A673 (cell line): ENCODE measurements around the gene C10orf105. TPM values are rescaled to one million over a fixed set of nuclear protein-coding genes. Genes with fewer than 3 reads are reported as not detected.

Source experiments
- BruUV-seq: library from RNA; stranded (reverse); fragments of 400-500 nt; replicated peaks from 2 replicates; lab custom pipeline; 2021; lab: Mats Ljungman, UMichigan
- CTCF ChIA-PET: fragments of 300-600 bp; sonication (Branson Sonifier 250); formaldehyde crosslinking; loops from one replicate; lab custom pipeline; 2022; ENCODE audit warnings: antibody characterized with exemption; lab: Charles Lee
- POLR2A ChIA-PET: fragments of 300-600 bp; sonication (Branson Sonifier 250); formaldehyde crosslinking; loops from one replicate; lab custom pipeline; 2022; ENCODE audit warnings: antibody characterized with exemption; ENCODE audit not compliant: low non-redundant PET; lab: Charles Lee
- DNase-seq: peaks from one replicate; pipeline ENCODE4 v3.0.0-alpha.2; 2015; ENCODE audit warnings: low spot score
- H3K27ac ChIP-seq: fragments of 200-600 bp; sonication (generic); 2 replicates; pipeline ENCODE4 v1.5.1; 2016; ENCODE audit warnings: mixed run types, low read depth, mild to moderate bottlenecking, mixed read lengths, antibody characterized with exemption, low read length; ENCODE audit not compliant: poor library complexity, severe bottlenecking
- H3K27me3 ChIP-seq: fragments of 200-600 bp; sonication (generic); replicated peaks from 2 replicates; pipeline ENCODE4 v1.6.1; 2017; ENCODE audit warnings: mixed run types, low read depth, mild to moderate bottlenecking, mixed read lengths, antibody characterized with exemption, low read length; ENCODE audit not compliant: insufficient read depth, poor library complexity
- H3K36me3 ChIP-seq: fragments of 200-600 bp; sonication (generic); 2 replicates; pipeline ENCODE4 v1.6.1; 2016; ENCODE audit warnings: mixed run types, mild to moderate bottlenecking, mixed read lengths, antibody characterized with exemption, low read length; ENCODE audit not compliant: insufficient read depth, poor library complexity, severe bottlenecking
- H3K4me1 ChIP-seq: fragments of 200-600 bp; sonication (generic); 2 replicates; pipeline ENCODE4 v1.6.1; 2017; ENCODE audit warnings: mixed run types, mild to moderate bottlenecking, mixed read lengths, antibody characterized with exemption, low read length; ENCODE audit not compliant: insufficient read depth, poor library complexity, severe bottlenecking
- H3K4me3 ChIP-seq: fragments of 200-600 bp; sonication (generic); 2 replicates; pipeline ENCODE4 v1.5.1; 2016; ENCODE audit warnings: low read depth, mixed run types, mild to moderate bottlenecking, mixed read lengths, low read length; ENCODE audit not compliant: poor library complexity, severe bottlenecking
- H3K9me3 ChIP-seq: fragments of 200-600 bp; sonication (generic); 2 replicates; pipeline ENCODE4 v1.6.1; 2016; ENCODE audit warnings: mixed run types, low read depth, mild to moderate bottlenecking, mixed read lengths, antibody characterized with exemption, low read length; ENCODE audit not compliant: poor library complexity, severe bottlenecking
- CTCF ChIP-seq: fragments of 300-800, 200-600 bp; sonication (generic); conservative IDR thresholded peaks from 2 replicates; pipeline ENCODE4 v1.5.1; 2017; ENCODE audit warnings: low read depth, mild to moderate bottlenecking, antibody characterized with exemption, low read length, moderate library complexity, mixed read lengths
- EZH2 ChIP-seq: fragments of 200-600 bp; sonication (generic); IDR thresholded peaks from 2 replicates; pipeline ENCODE4 v1.6.1; 2017; ENCODE audit warnings: borderline replicate concordance, low read depth, mild to moderate bottlenecking, mixed read lengths, antibody characterized with exemption, low read length; ENCODE audit not compliant: poor library complexity, severe bottlenecking
- intact Hi-C: fragments of 100-400 bp; cut with micrococcal nuclease; formaldehyde crosslinking; loops from one replicate; pipeline ENCODE4 v1.10.0; 2022; ENCODE audit not compliant: unreplicated experiment
- total RNA-seq: library from RNA; stranded (reverse); gene quantifications from 2 replicates; pipeline ENCODE4 v1.2.3, GENCODE V29; 2021

C10orf105 gene
- total RNA-seq, 1 experiment from 2014 or later: not detected

GRCh38 chr10:71712572-71713134, 6.9 kb downstream of the C10orf105 start:
- Histone ChIP-seq H3K4me1 (peaks cover 8% of the 10 kb centered on the region), H3K36me3 (no peaks in the 10 kb centered on the region), H3K27me3 (no peaks in the 10 kb centered on the region), H3K9me3 (no peaks in the 10 kb centered on the region), H3K4me3 (no peak overlapping the region), H3K27ac (no peak overlapping the region)
- no peak for TF ChIP-seq EZH2
- no peak for TF ChIP-seq CTCF
- no peak for DNase-seq
- ChIA-PET CTCF (no interaction called here), POLR2A (no interaction called here)
- no TSS peak for BruUV-seq
- intact Hi-C loops: no loop called here

DNA sequence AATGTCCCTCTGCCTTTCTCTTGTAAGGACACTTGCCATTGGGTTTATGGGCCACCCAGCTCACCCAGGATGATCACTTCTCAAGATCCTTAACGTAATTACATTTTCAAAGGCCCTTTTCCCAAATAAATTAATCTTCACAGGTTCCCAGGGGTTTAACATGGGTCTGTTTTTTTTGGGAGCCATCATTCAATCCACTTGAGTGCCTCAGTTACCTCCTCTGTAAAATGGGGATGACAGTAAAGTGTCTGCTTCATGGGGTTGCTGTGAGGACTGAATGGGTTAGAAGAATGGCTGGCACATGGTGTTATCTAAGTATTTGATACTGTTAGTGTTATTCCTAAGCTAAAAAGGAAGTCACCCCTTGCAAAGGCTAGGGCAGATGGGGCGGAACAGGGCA, 7.4 kb downstream of the C10orf105 start:
- POLR2A ChIA-PET: no interaction called here
- intact Hi-C loops: no loop called here

GRCh38 chr10:71711052-71711623, 8.4 kb downstream of the C10orf105 start:
- Histone ChIP-seq H3K4me3 (no peak overlapping the region), H3K27me3 (no peaks in the 10 kb centered on the region), H3K4me1 (peaks cover 8% of the 10 kb centered on the region), H3K9me3 (no peaks in the 10 kb centered on the region), H3K36me3 (no peaks in the 10 kb centered on the region), H3K27ac (no peak overlapping the region)
- POLR2A ChIA-PET: no interaction called here
- TF ChIP-seq CTCF: no peak
- no peak for TF ChIP-seq EZH2
- intact Hi-C loops: no loop called here
- no TSS peak for BruUV-seq
- CTCF ChIA-PET: interaction anchor here (1.3 kb wide), 1 partner anchor 14 kb away, joined by 4 read pairs; no protein-coding TSS in a partner anchor
- DNase-seq: no peak

More for the DNA sequence above, 7.4 kb downstream of the C10orf105 start:
- Histone ChIP-seq H3K27ac (no peak overlapping the region), H3K4me3 (no peak overlapping the region), H3K27me3 (no peaks in the 10 kb centered on the region), H3K4me1 (peaks cover 8% of the 10 kb centered on the region), H3K36me3 (no peaks in the 10 kb centered on the region), H3K9me3 (no peaks in the 10 kb centered on the region)
- CTCF ChIA-PET: interaction anchor here (1.3 kb wide), 1 partner anchor 15 kb away, joined by 4 read pairs; no protein-coding TSS in a partner anchor
- no TSS peak for BruUV-seq
- no peak for DNase-seq
- TF ChIP-seq EZH2 (no peak), CTCF (no peak)
